HG02884 (cell line): ENCODE measurements around the gene LILRA6.
A peak's percentile ranks its signal among the peaks of the same experiment; 100 is the strongest.
"Not testable (repeated sequence)": the region's sequence is repeated elsewhere in the genome, so short reads cannot be mapped to it uniquely, and the experiment has no call there.

ENCODE experiments used
- ATAC-seq: cut with Tn5 transposase; IDR thresholded peaks from one replicate; pipeline ENCODE4 v1.9.1; 2021; ENCODE audit warnings: mild to moderate bottlenecking, moderate library complexity; ENCODE audit not compliant: unreplicated experiment

LILRA6 gene

GRCh38 chr19:54209811-54210494, 32.6 kb downstream of the LILRA6 start:
- no peak for ATAC-seq

DNA sequence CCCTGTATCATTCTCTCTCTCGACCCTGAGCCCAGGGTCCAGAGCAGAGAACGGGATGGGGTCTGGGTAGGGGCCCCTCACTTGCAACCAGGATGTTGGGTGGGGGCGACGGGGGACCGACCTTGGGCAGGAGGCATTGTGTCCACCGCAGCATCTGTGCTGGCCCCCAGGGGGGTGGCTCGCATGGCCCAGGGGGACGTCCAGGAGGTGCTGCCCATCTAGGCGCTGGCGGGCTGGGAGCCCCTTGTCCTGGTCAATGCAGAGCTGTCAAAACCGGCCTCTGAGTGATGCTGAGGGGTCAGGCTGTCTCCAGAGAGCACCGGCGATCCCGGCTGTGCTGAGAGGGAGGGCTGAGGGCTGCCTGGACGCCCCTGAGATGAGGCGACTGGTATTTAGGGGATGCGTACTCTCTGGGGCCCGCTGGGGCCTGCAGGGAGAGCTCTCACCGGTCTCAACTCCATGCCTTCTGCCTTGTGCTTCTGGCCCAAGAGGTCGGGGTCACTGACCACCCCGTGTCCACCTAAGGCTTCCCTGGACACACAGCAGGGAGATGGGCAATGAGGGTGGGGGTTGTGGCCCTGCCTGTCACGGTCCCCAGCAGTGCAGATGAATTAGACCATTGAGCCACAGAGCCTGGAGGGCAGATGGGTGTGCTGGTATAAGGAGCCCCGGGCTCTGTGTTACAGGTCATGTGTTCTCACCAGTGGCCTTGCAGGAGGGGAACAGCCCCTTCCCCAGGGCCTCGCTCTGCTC, 33.4 kb downstream of the LILRA6 start:
- no peak for ATAC-seq

DNA sequence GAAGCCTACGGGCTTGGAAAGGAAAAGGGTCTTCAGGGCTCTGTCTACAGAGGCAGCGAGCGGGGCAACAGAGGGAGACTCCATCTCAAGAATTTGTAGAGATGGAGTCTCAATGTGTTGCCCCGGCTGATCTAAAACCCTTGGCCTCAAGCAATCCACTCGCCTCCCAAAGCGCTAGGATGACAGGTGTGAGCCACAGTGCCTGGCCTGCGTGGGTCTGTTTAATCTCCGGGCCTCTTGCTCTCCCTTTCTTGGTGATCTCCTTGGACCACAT, 33.9 kb downstream of the LILRA6 start:
- no peak for ATAC-seq

- ATAC-seq = peak; percentile 32
Observed at GRCh38 chr19:54207983-54208783, 34.4 kb downstream of the LILRA6 start.

DNA sequence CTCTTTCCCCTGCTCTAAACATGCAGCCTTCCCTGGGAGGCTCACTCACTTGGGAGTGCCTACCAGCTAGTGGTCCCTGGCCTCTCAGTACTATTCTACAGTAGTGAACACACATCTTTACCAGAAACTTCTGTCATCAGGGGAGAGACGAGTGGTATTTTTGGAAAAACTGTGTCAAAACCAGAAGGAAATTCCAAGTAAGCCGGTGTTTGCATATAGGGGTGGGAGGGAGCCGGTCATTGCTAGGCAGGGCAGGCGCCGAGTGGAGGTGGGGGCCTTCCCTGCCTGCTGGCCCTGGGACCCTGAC, 35.0 kb downstream of the LILRA6 start:
- ATAC-seq = no peak

DNA sequence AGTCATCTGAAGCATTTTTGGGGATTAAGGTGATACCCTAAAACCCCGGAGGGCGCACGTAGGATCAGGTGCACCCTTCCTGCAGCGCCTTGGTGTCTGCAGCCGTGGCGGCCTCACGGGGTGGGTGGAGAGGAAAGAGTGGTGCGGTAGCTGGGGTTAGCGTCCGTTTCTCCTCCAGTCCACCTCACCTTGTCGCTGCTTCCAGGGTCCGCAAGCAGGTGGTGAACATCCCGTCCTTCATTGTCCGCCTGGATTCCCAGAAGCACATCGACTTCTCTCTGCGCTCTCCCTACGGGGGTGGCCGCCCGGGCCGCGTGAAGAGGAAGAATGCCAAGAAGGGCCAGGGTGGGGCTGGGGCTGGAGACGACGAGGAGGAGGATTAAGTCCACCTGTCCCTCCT, 35.4 kb downstream of the LILRA6 start:
- ATAC-seq = not testable (repeated sequence)

DNA sequence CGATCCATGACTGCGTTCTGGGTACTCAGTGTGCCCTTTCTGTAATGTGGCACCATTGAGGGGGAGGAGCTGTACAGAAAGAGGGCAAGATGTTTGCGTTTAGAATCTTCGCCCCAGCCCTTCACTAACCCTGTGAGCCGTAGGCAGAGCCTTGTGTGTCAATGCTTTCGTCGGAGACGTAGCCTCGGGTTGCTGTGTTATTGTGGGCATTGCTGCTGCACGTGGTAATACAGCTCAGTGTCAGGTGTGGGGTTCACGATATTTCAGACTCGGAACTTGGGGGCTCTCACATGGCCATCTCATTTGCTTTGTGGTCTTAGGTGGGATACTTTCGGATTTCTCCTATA, 35.8 kb downstream of the LILRA6 start:
- no peak for ATAC-seq

DNA sequence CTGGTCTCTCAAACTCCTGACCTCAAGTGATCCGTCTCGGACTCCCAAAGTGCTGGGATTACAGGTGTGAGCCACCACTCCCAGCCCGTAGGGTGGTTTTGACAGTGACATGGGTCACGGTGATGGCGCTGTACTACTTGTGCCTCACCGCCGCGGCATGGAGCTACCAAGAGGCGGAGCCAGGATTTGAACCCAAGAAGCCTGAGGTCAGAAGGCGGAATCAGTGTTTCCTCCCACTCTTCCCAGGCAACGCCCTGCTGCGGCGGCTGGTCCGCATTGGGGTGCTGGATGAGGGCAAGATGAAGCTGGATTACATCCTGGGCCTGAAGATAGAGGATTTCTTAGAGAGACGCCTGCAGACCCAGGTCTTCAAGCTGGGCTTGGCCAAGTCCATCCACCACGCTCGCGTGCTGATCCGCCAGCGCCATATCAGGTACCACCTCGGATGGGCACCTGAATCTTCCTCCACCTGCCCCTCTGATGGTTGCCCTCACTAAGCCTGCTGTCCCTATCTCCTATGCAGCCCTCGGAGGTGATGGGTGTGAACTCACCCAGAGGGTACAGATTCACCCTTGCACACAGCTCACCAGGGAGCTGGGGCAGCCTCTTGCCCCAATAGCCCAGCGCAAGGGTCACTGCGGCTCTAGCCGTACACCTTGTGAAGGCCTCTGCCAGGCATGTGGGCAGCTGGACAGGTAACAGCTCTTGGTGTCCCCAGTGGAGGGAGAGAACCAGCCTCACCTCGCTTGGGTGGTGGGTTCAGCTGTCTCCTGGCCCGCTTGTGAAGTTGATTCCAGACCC, 36.4 kb downstream of the LILRA6 start:
- no peak for ATAC-seq

DNA sequence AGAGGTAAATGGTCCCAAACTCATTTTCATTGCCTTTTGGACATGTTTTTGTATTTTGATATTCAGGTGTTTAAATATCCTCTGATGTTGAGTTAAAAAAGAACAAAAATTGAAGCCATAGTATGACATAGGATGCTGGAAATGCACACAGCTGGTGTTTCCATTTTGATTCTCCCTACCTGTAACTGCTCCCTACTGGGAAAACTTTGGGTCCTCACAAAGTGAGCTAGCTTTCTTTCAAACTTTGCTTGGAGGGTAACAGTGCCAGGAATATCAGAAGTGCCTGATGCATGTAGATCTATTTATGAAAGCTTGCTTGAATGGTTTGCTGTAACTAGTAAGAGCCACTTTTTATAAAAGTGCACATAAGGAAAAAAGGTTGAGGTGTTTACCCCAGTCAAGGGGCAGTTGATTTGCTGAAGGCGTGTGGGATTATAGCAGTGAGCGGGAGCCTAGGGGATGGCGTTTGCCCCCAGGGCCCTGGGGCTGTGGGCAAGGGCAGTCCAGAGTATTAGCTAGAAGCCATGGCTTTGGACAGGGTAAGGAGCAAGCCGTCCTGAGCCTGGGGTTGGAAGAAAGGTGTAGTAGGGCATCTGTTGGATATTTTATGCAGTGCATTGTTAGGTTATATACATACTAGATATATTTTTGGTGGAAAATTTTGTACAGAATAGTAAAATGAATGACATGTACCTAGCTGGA, 37.7 kb downstream of the LILRA6 start:
- no peak for ATAC-seq

- ATAC-seq = no peak
Observed at GRCh38 chr19:54203151-54203611, 39.4 kb downstream of the LILRA6 start.

GRCh38 chr19:54201980-54202379, 40.6 kb downstream of the LILRA6 start:
- ATAC-seq = no peak

- no peak for ATAC-seq
Observed at GRCh38 chr19:54201172-54201701, 41.4 kb downstream of the LILRA6 start.

- ATAC-seq = no peak
Observed at GRCh38 chr19:54199401-54199800, 43.2 kb downstream of the LILRA6 start.

DNA sequence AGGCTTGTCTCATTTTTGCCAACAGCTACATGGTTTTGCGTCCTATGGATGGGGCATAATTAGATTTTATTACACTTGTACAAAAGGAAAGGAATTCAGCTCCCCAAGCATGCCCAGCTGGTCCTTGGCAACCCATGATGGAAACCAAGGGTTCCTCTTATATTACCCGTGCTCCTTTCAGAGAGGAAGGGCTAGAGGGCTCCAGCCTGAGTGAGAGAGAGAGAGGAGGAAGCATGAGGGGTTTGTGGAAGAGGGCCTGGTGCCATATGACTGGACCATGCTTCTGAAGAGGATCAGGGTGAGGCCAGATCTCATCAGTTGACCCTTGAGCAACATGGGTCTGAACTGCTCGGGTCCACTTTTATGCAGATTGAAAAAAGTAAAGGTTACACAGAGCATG, 45.5 kb downstream of the LILRA6 start:
- no peak for ATAC-seq

DNA sequence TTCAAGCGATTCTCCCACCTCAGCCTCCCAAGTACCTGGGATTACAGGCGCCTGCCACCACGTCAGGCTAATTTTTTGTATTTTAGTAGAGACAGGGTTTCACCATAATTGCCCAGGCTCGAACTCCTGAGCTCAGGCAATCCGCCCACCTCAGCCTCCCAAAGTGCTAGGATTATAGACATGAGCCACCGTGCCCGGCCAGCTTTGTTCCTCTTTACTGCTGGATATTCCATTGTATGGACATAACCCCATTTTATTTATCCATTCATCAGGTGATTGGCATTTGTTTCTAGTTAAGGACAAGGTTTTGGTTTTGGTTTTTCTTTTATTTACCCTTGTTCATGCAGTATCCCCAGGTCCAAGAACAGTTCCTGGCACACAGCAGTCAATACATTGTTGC, 46.1 kb downstream of the LILRA6 start:
- ATAC-seq = no peak

DNA sequence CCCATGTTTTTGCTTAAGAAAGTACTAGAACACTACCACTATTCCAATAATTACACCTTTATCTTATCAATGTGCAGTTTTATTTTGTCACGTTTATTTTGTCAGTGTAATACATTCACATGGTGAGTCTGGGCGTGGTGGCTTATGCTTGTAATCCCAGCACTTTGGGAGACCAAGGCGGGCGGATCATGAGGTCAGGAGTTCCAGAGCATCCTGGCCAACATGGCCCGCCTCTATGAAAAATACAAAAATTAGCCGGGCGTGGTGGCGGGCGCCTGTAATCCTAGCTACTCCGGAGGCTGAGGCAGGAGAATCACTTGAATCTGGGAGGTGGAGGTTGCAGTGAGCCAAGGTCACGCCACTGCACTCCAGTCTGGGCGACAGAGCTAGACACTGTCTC, 48.1 kb downstream of the LILRA6 start:
- not testable (repeated sequence) for ATAC-seq

GRCh38 chr19:54193011-54193410, 49.6 kb downstream of the LILRA6 start:
- no peak for ATAC-seq

GRCh38 chr19:54191811-54192453, 50.7 kb downstream of the LILRA6 start:
- no peak for ATAC-seq

DNA sequence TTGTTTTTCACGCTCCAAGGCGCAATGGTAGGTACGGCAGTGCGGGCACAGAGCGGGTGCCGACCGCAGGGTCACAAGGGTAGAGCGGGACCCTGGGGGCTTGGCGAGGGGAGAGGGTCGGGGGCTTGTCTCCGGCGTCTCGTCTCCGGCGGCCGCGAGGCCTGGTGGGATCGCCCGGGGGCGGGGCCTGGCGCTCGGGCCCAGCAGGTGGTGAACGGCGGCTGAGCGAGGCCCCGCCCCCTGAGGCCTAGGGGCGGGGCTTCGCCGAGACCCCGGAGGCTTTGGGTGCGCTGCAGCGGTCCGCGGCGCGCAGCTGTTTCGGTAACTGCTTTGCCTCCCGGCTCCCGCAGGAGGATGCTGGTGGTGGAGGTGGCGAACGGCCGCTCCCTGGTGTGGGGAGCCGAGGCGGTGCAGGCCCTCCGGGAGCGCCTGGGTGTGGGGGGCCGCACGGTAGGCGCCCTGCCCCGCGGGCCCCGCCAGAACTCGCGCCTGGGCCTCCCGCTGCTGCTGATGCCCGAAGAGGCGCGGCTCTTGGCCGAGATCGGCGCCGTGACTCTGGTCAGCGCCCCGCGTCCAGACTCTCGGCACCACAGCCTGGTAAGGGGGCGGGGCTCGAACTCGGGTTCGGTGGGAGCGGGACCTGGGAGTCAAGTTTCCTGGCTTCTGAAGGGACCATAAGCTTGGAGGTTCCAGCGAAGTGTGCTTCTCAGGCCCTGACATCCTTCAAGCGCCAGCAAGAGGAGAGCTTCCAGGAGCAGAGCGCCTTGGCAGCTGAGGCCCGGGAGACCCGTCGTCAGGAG, 51.4 kb downstream of the LILRA6 start, which contains the start of gene TSEN34:
Gene TSEN34 (plus strand): TSS at position 298 of the 800 bp plus-strand sequence. CDS start 57 bp downstream, at position 355.
- peak; percentile 25 for ATAC-seq
